SK-N-SH (cell line): ENCODE data around the gene BDNF. TPM values are rescaled to one million over a fixed set of nuclear protein-coding genes. Genes with fewer than 3 reads are reported as not detected.
A peak's percentile ranks its signal among the peaks of the same experiment; 100 is the strongest.

Source experiments
- CTCF ChIA-PET: fragments of 300-600, 350-600 bp; formaldehyde crosslinking; extraction: SDS; loops from one replicate; lab custom pipeline; 2021; lab: Yijun Ruan, JAX
- POLR2A ChIA-PET: fragments of 350-600 bp; sonication (Branson Sonifier 250); formaldehyde crosslinking; extraction: SDS; loops from one replicate; lab custom pipeline; 2020; ENCODE audit warnings: antibody characterized with exemption, inconsistent platforms; lab: Yijun Ruan, JAX
- DNase-seq: peaks from one replicate; pipeline ENCODE4 v3.0.0; 2012
- H2AFZ ChIP-seq: fragments of 200-600 bp; sonication (generic); 2 replicates; pipeline ENCODE4 v1.8.1; 2016; ENCODE audit warnings: antibody characterized with exemption, mild to moderate bottlenecking, low read depth
- H3F3A ChIP-seq: fragments of 200-600 bp; sonication (generic); replicated peaks from 2 replicates; pipeline ENCODE3; 2016; ENCODE audit warnings: antibody characterized with exemption, mild to moderate bottlenecking; ENCODE audit not compliant: insufficient read depth
- H3K27ac ChIP-seq, 2 experiments: fragments of 200-500 bp in 1 of 2; fragments of 200-600 bp in 1 of 2; sonication (Bioruptor generic) in 1 of 2; sonication (generic), shearing (Covaris generic) in 1 of 2; 2 replicates each; pipeline versions ENCODE4 v1.5.1 to v1.6.1; 2014 to 2016; ENCODE audit warnings: low read depth in 2 of 2, inconsistent platforms in 1 of 2, low read length in 1 of 2, mild to moderate bottlenecking in 1 of 2, mixed read lengths in 1 of 2
- H3K27me3 ChIP-seq: fragments of 200-600 bp; sonication (generic), shearing (Covaris generic); 2 replicates; pipeline ENCODE4 v1.6.1; 2016; ENCODE audit warnings: mixed run types; ENCODE audit not compliant: insufficient read depth
- H3K36me3 ChIP-seq, 2 experiments: fragments of 200-500 bp in 1 of 2; fragments of 200-600 bp in 1 of 2; sonication (Bioruptor generic) in 1 of 2; sonication (generic) in 1 of 2; replicated peaks in 1 of 2; 2 replicates each; pipeline versions ENCODE3 to v1.5.1; 2014 to 2016; ENCODE audit warnings: low read length in 1 of 2, mild to moderate bottlenecking in 1 of 2; ENCODE audit not compliant: insufficient read depth in 2 of 2, control insufficient read depth in 1 of 2
- H3K4me1 ChIP-seq, 2 experiments: fragments of 200-500 bp in 1 of 2; fragments of 200-600 bp in 1 of 2; sonication (Bioruptor generic) in 1 of 2; sonication (generic), shearing (Covaris generic) in 1 of 2; 2 replicates each; pipeline versions ENCODE4 v1.5.1 to v1.6.1; 2014 to 2016; ENCODE audit warnings: low read depth in 1 of 2, low read length in 1 of 2, mixed run types in 1 of 2; ENCODE audit not compliant: insufficient read depth in 2 of 2, control insufficient read depth in 1 of 2
- H3K4me2 ChIP-seq: fragments of 200-600 bp; sonication (generic), shearing (Covaris generic); 2 replicates; pipeline ENCODE4 v1.6.1; 2017; ENCODE audit warnings: mixed run types
- H3K4me3 ChIP-seq, 2 experiments: fragments of 200-500 bp in 1 of 2; fragments of 200-600 bp in 1 of 2; sonication (Bioruptor generic) in 1 of 2; sonication (generic), shearing (Covaris generic) in 1 of 2; 2 replicates each; pipeline versions ENCODE4 v1.5.1 to v1.8.1; 2014 to 2016; ENCODE audit warnings: low read depth in 2 of 2, inconsistent platforms in 1 of 2, low read length in 1 of 2, mild to moderate bottlenecking in 1 of 2, mixed read lengths in 1 of 2, moderate library complexity in 1 of 2
- H3K79me2 ChIP-seq: fragments of 200-600 bp; sonication (generic); 2 replicates; pipeline ENCODE4 v1.8.1; 2017; ENCODE audit warnings: mild to moderate bottlenecking; ENCODE audit not compliant: insufficient read depth
- H3K9ac ChIP-seq: fragments of 200-600 bp; sonication (generic); 2 replicates; pipeline ENCODE4 v1.6.1; 2017; ENCODE audit warnings: mixed run types
- H3K9me2 ChIP-seq: fragments of 200-600 bp; sonication (generic); 2 replicates; pipeline ENCODE4 v1.6.1; 2017; ENCODE audit warnings: mixed run types
- H3K9me3 ChIP-seq: fragments of 200-600 bp; sonication (generic); 2 replicates; pipeline ENCODE4 v1.6.1; 2017; ENCODE audit warnings: mixed run types, mild to moderate bottlenecking, moderate library complexity
- H4K20me1 ChIP-seq: fragments of 200-600 bp; sonication (generic); 2 replicates; pipeline ENCODE4 v1.6.1; 2017; ENCODE audit warnings: mild to moderate bottlenecking, mixed run types; ENCODE audit not compliant: insufficient read depth
- CHD2 ChIP-seq: fragments of 150-350 bp; IDR thresholded peaks from 2 replicates; pipeline ENCODE4 v1.6.1; 2018; ENCODE audit warnings: low read length; ENCODE audit not compliant: partially characterized antibody
- EP300 ChIP-seq, 2 experiments: IDR thresholded peaks; 2 replicates each; pipeline versions ENCODE4 v1.4.0 to v1.6.1; 2012; ENCODE audit warnings: borderline replicate concordance in 1 of 2, low read depth in 1 of 2, low read length in 1 of 2
- EZH2phosphoT487 ChIP-seq: fragments of 200-600 bp; sonication (generic); IDR thresholded peaks from 2 replicates; pipeline ENCODE4 v1.6.1; 2017; ENCODE audit warnings: low read depth, mixed run types, mild to moderate bottlenecking, antibody characterized with exemption, moderate library complexity, borderline replicate concordance
- FOSL2 ChIP-seq: IDR thresholded peaks from 2 replicates; pipeline ENCODE4 v1.4.0; 2012; ENCODE audit warnings: low read depth, mild to moderate bottlenecking, moderate library complexity, borderline replicate concordance
- MEF2A ChIP-seq: IDR thresholded peaks from 2 replicates; pipeline ENCODE4 v1.4.0; 2012; ENCODE audit warnings: low read depth, borderline replicate concordance
- RAD21 ChIP-seq: IDR thresholded peaks from 2 replicates; pipeline ENCODE4 v1.6.1; 2012; ENCODE audit warnings: mild to moderate bottlenecking, low read length
- RCOR1 ChIP-seq: fragments of 150-350 bp; IDR thresholded peaks from 2 replicates; pipeline ENCODE4 v1.6.1; 2017; ENCODE audit warnings: antibody characterized with exemption, low read length
- RXRA ChIP-seq: IDR thresholded peaks from 2 replicates; pipeline ENCODE4 v1.4.0; 2012; ENCODE audit warnings: low read depth, mild to moderate bottlenecking, borderline replicate concordance
- SIN3A ChIP-seq: IDR thresholded peaks from 2 replicates; pipeline ENCODE4 v1.6.1; 2012; ENCODE audit warnings: low read depth, mild to moderate bottlenecking, low read length, moderate library complexity, borderline replicate concordance
- TEAD4 ChIP-seq: IDR thresholded peaks from 2 replicates; pipeline ENCODE4 v1.4.0; 2012; ENCODE audit warnings: mild to moderate bottlenecking, borderline replicate concordance; ENCODE audit not compliant: insufficient read depth
- WGBS: methylation state at CpG from one replicate; pipeline ENCODE4 v1.1.6; 2017; ENCODE audit warnings: low lambda C conversion rate; 5-methylcytosine and 5-hydroxymethylcytosine counted together
- polyA plus RNA-seq, 3 experiments: library from polyadenylated mRNA; depleted of rRNA; stranded (reverse); fragments of >200 nt; gene quantifications; 2 replicates each; pipeline ENCODE4 v1.2.3, GENCODE V29; 2012
- TF ChIP-seq, protein P1 (sequence below): fragments of 150-350 bp; IDR thresholded peaks from 2 replicates; pipeline ENCODE4 v1.6.1; 2016; ENCODE audit warnings: mild to moderate bottlenecking, low read depth, low read length
- TF ChIP-seq, protein P2 (sequence below): IDR thresholded peaks from 2 replicates; pipeline ENCODE4 v1.6.1; 2012; ENCODE audit warnings: mild to moderate bottlenecking, low read depth, low read length, moderate library complexity
- TF ChIP-seq, protein P3 (sequence below): IDR thresholded peaks from 2 replicates; pipeline ENCODE4 v1.4.0; 2012; ENCODE audit warnings: low read depth

The BDNF gene
- polyA plus RNA-seq, 1 of the 3 experiments (the other 2 are of a cell fraction) = 21.3 TPM

DNA sequence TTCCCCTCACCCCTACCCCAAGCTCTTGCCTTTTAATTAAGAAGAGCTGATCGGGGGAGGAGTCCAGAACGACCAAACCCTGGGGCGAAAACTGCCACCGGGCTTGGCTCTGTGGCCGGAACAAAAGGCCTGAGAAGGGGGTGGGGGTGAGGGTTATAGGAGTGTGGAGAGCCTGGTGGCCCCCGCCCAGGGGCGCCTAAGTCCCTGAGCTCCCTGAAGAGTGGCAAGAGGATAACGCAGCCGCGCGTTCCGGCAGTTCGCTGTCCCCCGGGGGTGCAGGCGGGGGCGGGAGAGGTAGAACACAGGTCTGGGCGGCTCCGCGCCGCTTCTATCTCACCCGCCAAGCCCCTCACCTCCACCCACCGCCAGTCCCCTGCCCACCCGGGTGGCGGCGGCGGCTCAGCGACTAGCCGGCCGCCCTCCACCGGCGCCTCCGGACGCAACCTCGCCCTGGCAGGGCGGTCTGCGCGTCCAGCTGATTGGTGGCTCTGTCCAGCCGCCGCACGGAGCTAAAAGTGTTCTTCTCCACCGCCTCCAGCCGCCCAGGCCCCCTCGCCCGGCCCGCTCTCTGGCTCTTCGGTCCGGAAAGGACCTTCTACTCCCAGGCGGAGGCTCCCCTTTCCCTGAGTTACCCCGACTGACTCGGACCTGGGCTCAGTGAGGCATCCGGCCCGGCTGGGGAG, 18.7 kb upstream of the BDNF start:
- TF ChIP-seq MEF2A (no peak), FOSL2 (no peak), RAD21 (no peak), SIN3A (peak; percentile 78; the same call in 1 of the 2 replicates), RXRA (no peak), TEAD4 (no peak), CHD2 (peak; percentile 1), EZH2phosphoT487 (no peak), RCOR1 (no peak), EP300 (IDR thresholded peaks at IDR 0.05; ENCODE audit: borderline replicate concordance in 1 of 2, low read depth in 1 of 2, low read length in 1 of 2) (no peak)
- TF ChIP-seq, protein P1, sequence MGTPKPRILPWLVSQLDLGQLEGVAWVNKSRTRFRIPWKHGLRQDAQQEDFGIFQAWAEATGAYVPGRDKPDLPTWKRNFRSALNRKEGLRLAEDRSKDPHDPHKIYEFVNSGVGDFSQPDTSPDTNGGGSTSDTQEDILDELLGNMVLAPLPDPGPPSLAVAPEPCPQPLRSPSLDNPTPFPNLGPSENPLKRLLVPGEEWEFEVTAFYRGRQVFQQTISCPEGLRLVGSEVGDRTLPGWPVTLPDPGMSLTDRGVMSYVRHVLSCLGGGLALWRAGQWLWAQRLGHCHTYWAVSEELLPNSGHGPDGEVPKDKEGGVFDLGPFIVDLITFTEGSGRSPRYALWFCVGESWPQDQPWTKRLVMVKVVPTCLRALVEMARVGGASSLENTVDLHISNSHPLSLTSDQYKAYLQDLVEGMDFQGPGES = no peak
- TF ChIP-seq, protein P2, sequence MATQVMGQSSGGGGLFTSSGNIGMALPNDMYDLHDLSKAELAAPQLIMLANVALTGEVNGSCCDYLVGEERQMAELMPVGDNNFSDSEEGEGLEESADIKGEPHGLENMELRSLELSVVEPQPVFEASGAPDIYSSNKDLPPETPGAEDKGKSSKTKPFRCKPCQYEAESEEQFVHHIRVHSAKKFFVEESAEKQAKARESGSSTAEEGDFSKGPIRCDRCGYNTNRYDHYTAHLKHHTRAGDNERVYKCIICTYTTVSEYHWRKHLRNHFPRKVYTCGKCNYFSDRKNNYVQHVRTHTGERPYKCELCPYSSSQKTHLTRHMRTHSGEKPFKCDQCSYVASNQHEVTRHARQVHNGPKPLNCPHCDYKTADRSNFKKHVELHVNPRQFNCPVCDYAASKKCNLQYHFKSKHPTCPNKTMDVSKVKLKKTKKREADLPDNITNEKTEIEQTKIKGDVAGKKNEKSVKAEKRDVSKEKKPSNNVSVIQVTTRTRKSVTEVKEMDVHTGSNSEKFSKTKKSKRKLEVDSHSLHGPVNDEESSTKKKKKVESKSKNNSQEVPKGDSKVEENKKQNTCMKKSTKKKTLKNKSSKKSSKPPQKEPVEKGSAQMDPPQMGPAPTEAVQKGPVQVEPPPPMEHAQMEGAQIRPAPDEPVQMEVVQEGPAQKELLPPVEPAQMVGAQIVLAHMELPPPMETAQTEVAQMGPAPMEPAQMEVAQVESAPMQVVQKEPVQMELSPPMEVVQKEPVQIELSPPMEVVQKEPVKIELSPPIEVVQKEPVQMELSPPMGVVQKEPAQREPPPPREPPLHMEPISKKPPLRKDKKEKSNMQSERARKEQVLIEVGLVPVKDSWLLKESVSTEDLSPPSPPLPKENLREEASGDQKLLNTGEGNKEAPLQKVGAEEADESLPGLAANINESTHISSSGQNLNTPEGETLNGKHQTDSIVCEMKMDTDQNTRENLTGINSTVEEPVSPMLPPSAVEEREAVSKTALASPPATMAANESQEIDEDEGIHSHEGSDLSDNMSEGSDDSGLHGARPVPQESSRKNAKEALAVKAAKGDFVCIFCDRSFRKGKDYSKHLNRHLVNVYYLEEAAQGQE = peak; percentile 93
- TF ChIP-seq, protein P3, sequence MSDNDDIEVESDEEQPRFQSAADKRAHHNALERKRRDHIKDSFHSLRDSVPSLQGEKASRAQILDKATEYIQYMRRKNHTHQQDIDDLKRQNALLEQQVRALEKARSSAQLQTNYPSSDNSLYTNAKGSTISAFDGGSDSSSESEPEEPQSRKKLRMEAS = no peak
- Histone ChIP-seq H4K20me1 (no peaks in the 10 kb centered on the region), H3K4me2 (peak overlapping the region; percentile 91), H3F3A (peaks cover 14% of the 10 kb centered on the region), H3K36me3 (no peaks in the 10 kb centered on the region), H3K27me3 (peaks cover 9% of the 10 kb centered on the region; the same call in 1 of the 2 replicates), H3K4me3 (peak overlapping the region; percentile 77 to 90), H2AFZ (peak overlapping the region; percentile 94), H3K9me3 (no peaks in the 10 kb centered on the region), H3K9ac (peak overlapping the region; percentile 91), H3K27ac (peak overlapping the region; percentile 70 to 93), H3K4me1 (peaks cover 5 to 21% of the 10 kb centered on the region in 2 experiments; a peak in 3 of 4 replicates), H3K9me2 (no peaks in the 10 kb centered on the region), H3K79me2 (no peaks in the 10 kb centered on the region)
- WGBS = 1% methylated on average over 23 of the region's 52 CpGs
- POLR2A ChIA-PET = interaction anchor here (0.6 to 1.5 kb wide), 5 partner anchors 13 to 811 kb away, joined by 3 to 5 read pairs (median 4); partner anchors contain the start of genes KIF18A and METTL15
- peak; percentile 79 for DNase-seq
- CTCF ChIA-PET = interaction anchor here (0.6 to 14.0 kb wide), 9 partner anchors 9 to 811 kb away, joined by 3 to 243 read pairs (median 3); partner anchors contain the start of genes BDNF, KIF18A and METTL15
